Astrocyte of the cerebellum (primary cell): ENCODE data around the gene ATAD3B.
"Not testable (repeated sequence)": the region's sequence is repeated elsewhere in the genome, so short reads cannot be mapped to it uniquely, and the experiment has no call there.

Experiments
- DNase-seq: peaks from one replicate; pipeline ENCODE4 v3.0.0-alpha.2; 2011; ENCODE audit warnings: low read depth
- H3K4me3 ChIP-seq: 2 replicates; pipeline ENCODE4 v1.5.1; 2011; ENCODE audit warnings: mild to moderate bottlenecking, low read depth, low read length, moderate library complexity
- in situ Hi-C: cut with HindIII; loops from 2 replicates; pipeline ENCODE4 v1.10.0; 2017; ENCODE audit warnings: low sequenced_read_pairs
- TF ChIP-seq, protein P1 (sequence below): IDR thresholded peaks from 2 replicates; pipeline ENCODE4 v1.5.1; 2012; ENCODE audit warnings: low read length, low read depth, moderate library complexity, mild to moderate bottlenecking; ENCODE audit errors: missing control alignments

Gene ATAD3B

DNA sequence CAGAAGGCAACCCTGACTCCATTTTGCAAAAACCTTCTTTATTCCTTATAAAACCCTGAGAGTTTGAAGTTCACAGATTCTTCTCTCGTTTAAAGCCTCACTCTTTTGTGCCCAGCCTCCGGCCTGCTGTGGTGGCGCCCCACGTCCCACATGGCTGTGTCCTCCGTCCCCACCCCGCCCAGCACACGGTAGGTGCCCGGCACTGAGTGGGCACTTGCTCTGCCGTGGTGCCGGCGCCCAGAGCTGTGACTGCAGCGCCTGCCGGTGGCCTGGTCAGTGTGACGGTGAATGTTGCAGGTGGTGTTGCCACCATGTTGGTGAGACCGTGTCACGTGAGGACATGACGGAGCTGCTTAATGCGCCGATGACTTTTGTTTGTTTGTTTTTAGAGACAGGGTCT is 49.8 kb downstream of the ATAD3B start:
- TF ChIP-seq, protein P1, sequence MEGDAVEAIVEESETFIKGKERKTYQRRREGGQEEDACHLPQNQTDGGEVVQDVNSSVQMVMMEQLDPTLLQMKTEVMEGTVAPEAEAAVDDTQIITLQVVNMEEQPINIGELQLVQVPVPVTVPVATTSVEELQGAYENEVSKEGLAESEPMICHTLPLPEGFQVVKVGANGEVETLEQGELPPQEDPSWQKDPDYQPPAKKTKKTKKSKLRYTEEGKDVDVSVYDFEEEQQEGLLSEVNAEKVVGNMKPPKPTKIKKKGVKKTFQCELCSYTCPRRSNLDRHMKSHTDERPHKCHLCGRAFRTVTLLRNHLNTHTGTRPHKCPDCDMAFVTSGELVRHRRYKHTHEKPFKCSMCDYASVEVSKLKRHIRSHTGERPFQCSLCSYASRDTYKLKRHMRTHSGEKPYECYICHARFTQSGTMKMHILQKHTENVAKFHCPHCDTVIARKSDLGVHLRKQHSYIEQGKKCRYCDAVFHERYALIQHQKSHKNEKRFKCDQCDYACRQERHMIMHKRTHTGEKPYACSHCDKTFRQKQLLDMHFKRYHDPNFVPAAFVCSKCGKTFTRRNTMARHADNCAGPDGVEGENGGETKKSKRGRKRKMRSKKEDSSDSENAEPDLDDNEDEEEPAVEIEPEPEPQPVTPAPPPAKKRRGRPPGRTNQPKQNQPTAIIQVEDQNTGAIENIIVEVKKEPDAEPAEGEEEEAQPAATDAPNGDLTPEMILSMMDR, result no peak
- DNase-seq, result no peak
- no peak overlapping the region for H3K4me3 ChIP-seq
- in situ Hi-C loops, result no loop called here

DNA sequence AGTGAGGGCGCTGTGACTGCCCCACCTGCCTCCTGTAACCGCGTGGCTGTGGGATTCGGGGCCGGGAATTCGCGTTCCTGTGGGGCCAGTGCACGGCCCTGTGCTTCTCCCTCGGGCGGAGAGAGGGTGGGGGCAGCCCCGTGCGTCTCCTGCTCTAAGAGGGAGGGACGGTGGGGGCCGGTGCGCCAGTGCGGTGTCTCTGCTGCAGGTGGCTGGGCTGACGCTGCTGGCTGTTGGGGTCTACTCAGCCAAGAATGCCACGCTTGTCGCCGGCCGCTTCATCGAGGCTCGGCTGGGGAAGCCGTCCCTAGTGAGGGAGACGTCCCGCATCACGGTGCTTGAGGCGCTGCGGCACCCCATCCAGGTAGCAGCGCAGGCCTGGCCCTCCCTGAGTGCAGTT is 51.0 kb downstream of the ATAD3B start:
- H3K4me3 ChIP-seq, DNase-seq, in situ Hi-C loops: not testable (repeated sequence)

DNA sequence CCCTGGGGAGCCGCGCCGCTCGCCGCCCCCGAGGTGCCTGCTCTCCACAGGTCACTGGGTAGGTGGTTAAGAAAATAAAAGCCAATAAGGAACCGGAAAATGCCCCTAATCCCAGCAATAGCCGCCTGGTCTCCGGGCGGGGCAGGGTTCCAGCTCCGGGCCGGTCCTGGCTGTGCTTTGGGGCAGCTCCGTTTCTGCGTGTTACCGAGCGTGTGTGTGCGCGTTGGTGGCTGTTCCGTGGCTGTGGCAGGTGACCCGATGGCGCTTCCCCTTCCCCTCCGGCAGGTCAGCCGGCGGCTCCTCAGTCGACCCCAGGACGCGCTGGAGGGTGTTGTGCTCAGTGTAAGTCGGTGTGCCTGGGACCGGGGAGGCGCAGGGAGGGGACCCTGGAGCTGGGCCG is 51.7 kb downstream of the ATAD3B start:
- H3K4me3 ChIP-seq, in situ Hi-C loops, DNase-seq: not testable (repeated sequence)

DNA sequence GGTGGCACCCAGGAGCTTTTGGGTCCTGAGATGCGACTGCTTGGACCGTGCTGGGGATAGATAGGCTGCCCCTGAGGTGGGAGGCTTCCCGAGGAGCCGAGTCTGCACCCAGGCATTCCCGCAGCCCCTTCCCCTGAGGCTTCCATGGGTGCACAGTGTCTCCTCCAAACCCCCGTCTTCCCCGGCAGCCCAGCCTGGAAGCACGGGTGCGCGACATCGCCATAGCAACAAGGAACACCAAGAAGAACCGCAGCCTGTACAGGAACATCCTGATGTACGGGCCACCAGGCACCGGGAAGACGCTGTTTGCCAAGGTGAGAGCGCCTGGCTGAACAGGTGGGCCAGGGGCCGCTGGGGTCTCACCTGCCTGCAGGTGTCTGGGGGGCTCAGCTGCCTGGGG is 52.1 kb downstream of the ATAD3B start:
- DNase-seq, H3K4me3 ChIP-seq, in situ Hi-C loops: not testable (repeated sequence)

DNA sequence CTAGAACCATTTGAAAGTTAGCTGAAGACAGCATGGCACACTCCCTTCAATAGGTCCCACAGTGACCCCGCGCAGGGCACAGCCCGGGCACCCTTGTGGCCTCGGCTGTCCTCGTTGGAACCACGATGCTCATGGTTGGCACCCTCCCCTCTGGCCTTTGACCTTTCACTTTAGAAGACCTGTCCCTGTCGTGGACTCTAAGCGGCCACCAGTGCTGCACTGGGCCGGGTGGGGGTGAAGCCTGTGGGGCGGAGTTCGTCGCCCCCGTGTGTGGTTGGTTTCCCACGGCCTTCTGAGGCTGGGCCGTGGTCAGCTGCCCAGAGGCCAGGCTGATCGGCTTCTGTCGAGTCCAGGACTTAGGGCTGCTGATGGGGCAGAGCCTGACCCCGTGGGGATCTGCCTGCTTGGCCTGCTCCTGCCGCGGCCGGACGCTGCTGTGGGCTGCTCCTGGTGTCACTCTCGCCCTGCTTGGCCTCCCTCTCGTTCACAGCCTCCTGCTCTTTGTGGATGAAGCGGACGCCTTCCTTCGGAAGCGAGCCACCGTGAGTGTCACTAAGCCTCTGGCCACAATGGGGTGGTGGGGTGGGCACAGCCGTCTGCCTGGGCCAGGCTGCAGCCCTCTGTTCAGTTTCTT is 53.3 kb downstream of the ATAD3B start:
- in situ Hi-C loops, DNase-seq, H3K4me3 ChIP-seq: not testable (repeated sequence)

DNA sequence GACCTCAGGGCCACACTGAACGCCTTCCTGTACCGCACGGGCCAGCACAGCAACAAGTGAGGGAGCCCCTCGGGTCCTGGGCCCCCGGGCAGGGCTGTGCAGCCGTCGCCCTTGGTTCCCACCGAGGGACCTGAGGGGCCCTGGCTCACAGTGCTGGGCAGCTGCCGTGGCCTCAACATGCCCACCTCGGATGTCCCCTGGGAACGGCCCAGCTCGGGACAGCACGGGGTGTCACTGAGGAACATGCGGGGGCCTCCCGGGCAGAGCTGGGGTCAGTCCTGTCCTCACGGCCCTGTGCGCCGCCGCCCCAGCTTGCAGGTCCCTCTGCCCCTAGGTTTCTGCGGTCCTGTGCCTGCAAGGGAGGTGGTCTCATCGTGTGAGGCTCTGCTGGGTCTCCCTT is 54.9 kb downstream of the ATAD3B start:
- in situ Hi-C loops, H3K4me3 ChIP-seq, DNase-seq: not testable (repeated sequence)

DNA sequence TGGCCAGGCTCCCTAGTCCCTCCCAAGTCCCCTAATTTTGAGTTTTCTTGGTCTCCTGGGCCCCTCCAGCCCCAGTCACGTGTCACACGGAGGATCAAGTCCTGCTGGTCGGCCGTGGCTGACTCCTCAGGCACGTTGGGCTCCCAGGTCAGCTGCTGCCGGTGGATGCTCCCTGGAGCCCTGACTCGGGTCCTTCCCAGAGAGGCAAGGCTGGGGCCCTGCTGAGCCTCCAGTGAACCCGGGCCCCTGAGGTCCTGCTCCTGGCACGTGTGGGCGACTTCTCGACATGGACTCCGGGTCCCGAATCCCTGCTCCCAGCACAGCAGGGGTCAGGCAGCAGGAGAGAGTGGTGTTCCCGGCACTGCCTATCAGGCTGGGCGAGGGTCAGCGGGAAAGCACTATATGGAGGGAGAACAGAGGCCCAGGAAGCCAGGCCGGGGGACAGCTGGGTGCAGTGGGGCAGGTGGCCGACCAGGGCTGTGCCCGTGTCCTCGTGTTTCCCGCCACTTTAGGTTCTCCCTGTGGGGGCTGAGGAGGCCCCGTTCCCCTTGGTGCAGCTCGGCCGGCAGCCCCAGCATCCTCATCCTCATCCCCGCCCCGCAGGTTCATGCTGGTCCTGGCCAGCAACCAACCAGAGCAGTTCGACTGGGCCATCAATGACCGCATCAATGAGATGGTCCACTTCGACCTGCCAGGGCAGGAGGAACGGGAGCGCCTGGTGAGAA is 55.7 kb downstream of the ATAD3B start:
- no peak overlapping the region for H3K4me3 ChIP-seq
- TF ChIP-seq, protein P1, result no peak
- in situ Hi-C loops, result no loop called here
- no peak for DNase-seq

DNA sequence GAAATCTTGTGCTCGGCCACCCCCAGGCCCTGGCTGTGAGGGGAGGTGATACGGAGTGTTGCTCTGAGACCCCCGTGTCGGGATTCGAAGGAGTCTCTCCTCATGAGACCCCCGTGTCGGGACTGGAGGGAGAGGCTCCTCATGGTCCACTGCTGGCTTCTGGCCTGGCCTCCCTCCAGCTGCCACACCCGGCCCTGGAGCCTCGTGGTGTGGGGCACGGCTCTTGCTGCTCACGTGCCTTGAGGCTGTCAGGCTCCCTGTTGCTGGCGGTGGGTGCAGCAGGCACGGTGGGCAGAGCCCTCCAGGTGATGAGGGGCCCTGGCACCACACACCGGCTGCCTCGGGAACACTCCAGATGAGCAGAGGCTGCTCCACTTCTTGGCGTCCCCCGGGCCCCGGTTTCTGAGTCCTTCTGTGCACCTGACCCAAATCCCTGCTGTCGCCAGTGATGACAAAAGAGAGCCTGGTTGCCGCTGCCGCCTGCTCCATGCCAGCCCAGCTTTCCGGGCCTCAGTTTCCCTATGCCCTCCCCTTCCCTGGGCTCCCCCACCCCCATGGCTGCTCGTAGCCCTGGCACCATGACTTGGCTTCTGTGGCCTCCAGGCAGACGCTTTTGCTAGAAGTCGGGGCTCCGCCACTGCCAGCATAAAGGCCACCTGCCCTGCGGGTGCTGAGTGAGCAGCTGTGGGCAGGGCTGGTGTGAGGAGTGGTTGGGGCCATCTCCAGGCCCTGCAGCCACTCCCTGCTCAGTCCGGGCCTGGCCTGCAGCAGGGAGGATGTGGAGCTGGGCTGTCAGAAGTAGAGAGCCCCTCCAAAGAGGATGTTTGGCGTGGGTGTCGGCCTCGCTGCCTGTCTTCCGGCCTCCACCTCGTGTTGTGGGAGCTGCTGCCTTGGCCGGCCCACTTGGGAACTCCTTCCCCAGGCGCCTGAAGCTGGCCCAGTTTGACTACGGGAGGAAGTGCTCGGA is 57.0 kb downstream of the ATAD3B start:
- H3K4me3 ChIP-seq, result no peak overlapping the region
- TF ChIP-seq, protein P1, result no peak
- in situ Hi-C loops, result no loop called here
- DNase-seq, result no peak

DNA sequence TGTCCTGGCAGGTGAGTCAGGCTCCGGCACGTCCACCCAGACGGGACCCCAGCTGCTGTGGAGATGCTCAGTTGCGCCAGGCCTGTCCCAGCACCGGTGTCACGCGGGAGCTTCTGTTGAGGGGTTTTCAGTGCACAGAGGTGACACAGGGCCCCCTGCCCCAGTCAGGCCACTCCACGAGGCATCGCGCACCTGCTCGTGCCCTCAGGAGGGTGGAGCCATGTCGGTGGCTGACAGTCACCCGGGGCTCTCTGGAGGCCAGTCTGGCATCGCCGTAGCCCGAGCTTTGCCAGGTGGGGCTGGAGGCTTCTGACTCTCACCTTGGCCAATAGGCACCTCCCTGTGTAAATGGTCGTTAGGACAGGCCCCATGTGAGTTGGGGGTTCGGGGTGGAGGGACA is 57.8 kb downstream of the ATAD3B start:
- no peak for DNase-seq

More for the DNA sequence above, 57.8 kb downstream of the ATAD3B start:
- in situ Hi-C loops, result no loop called here
- no peak overlapping the region for H3K4me3 ChIP-seq
- TF ChIP-seq, protein P1, result no peak
